Body of pancreas (tissue), 4 donors: Measurements from ENCODE around the gene CYP19A1.
"Not testable (repeated sequence)": the region's sequence is repeated elsewhere in the genome, so short reads cannot be mapped to it uniquely, and the experiment has no call there.

Source experiments
- CTCF ChIP-seq, 7 experiments: fragments of 450-650 bp in 4 of 7; fragments of 200-600 bp in 3 of 7; sonication (generic) in 3 of 7; IDR thresholded peaks; one replicate each; pipeline ENCODE4 v1.5.1; 2016 to 2019; ENCODE audit warnings: antibody characterized with exemption in 7 of 7
- POLR2A ChIP-seq, 3 donors: fragments of 450-650 bp; IDR thresholded peaks; one replicate each; pipeline ENCODE4 v1.6.1; 2016; ENCODE audit warnings: antibody characterized with exemption in 3 of 3, mild to moderate bottlenecking in 2 of 3

DNA sequence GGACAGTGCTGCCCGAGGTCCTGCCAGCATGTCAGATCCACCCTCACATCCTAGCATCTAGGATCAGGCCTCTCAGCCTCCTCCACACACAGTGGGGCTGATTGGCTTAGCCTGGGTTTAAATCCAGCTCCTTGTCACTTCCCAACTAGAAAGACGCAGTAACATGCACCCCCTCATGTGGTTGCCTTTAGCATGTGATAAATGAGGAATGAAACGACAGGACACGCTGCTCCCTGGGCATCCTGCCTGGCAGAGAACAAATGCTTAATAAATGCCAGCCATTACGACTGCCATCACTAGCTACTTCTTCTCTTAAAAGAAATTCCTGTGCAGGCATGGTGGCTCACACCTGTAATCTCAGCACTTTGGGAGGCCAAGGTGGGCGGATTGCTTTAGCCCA is 149.6 kb downstream of the CYP19A1 start:
- TF ChIP-seq CTCF, POLR2A (IDR thresholded peaks at IDR 0.05): not testable (repeated sequence)
